Progenitor cell of endocrine pancreas (in vitro differentiated cells): Measurements from ENCODE around the gene NOC2L. TPM values are rescaled to one million over a fixed set of nuclear protein-coding genes. Genes with fewer than 3 reads are reported as not detected.

ENCODE experiments used
- DNase-seq: peaks from one replicate; pipeline ENCODE4 v3.0.0; 2021; ENCODE audit warnings: low spot score; ENCODE audit not compliant: unreplicated experiment
- H3K27ac Mint-ChIP-seq: 2 replicates; pipeline ENCODE4 v1.8.0; 2021; ENCODE audit warnings: mild to moderate bottlenecking, moderate library complexity, mixed read lengths
- H3K27me3 Mint-ChIP-seq: 2 replicates; pipeline ENCODE4 v1.8.0; 2021; ENCODE audit warnings: mixed read lengths
- H3K36me3 Mint-ChIP-seq: 2 replicates; pipeline ENCODE4 v1.8.0; 2022; ENCODE audit warnings: mixed read lengths; ENCODE audit not compliant: insufficient read depth
- H3K4me1 Mint-ChIP-seq: 2 replicates; pipeline ENCODE4 v1.8.0; 2021; ENCODE audit warnings: low read depth, mixed read lengths
- H3K4me3 Mint-ChIP-seq: 2 replicates; pipeline ENCODE4 v1.8.0; 2021; ENCODE audit warnings: low read depth, mild to moderate bottlenecking, moderate library complexity, mixed read lengths
- H3K9me3 Mint-ChIP-seq: 2 replicates; pipeline ENCODE4 v1.8.0; 2021; ENCODE audit warnings: low read depth, mixed read lengths
- CTCF ChIP-seq: fragments of 200-600 bp; sonication (generic); IDR thresholded peaks from one replicate; pipeline ENCODE4 v1.5.0; 2021; ENCODE audit warnings: antibody characterized with exemption, mild to moderate bottlenecking; ENCODE audit not compliant: unreplicated experiment
- total RNA-seq: library from RNA; stranded (reverse); gene quantifications from 2 replicates; pipeline ENCODE4 v1.2.1, GENCODE V29; 2021

The NOC2L gene
- total RNA-seq, 1 donor from 2014 or later = 78.2 TPM

GRCh38 chr1:998995-999724, 40.1 kb upstream of the NOC2L start:
- Mint-ChIP-seq H3K4me3 (peak overlapping the region; percentile 67), H3K9me3 (no peaks in the 10 kb centered on the region), H3K36me3 (no peaks in the 10 kb centered on the region), H3K27me3 (peaks cover 15% of the 10 kb centered on the region), H3K4me1 (peaks cover 4% of the 10 kb centered on the region), H3K27ac (peak overlapping the region; percentile 62)
- TF ChIP-seq CTCF = no peak
- DNase-seq = peak; percentile 39

GRCh38 chr1:998745-998994, 39.6 kb upstream of the NOC2L start:
- Mint-ChIP-seq H3K4me1 (peaks cover 4% of the 10 kb centered on the region), H3K4me3 (peak overlapping the region; percentile 66), H3K36me3 (no peaks in the 10 kb centered on the region), H3K9me3 (no peaks in the 10 kb centered on the region), H3K27me3 (peaks cover 15% of the 10 kb centered on the region), H3K27ac (no peak overlapping the region)
- no peak for TF ChIP-seq CTCF
- no peak for DNase-seq

GRCh38 chr1:997993-998744, 39.1 kb upstream of the NOC2L start:
- peaks cover 15% of the 10 kb centered on the region for H3K27me3 Mint-ChIP-seq
- peak overlapping the region; percentile 24 for H3K27ac Mint-ChIP-seq
- peaks cover 4% of the 10 kb centered on the region for H3K4me1 Mint-ChIP-seq
- no peaks in the 10 kb centered on the region for H3K36me3 Mint-ChIP-seq
- TF ChIP-seq CTCF = no peak
- peak; percentile 44 for DNase-seq
- no peaks in the 10 kb centered on the region for H3K9me3 Mint-ChIP-seq
- H3K4me3 Mint-ChIP-seq = peak overlapping the region; percentile 66

GRCh38 chr1:997713-997992, 38.6 kb upstream of the NOC2L start:
- Mint-ChIP-seq H3K4me3 (peak overlapping the region; percentile 14), H3K4me1 (peaks cover 4% of the 10 kb centered on the region), H3K36me3 (peaks cover under 1% of the 10 kb centered on the region), H3K9me3 (peaks cover 2% of the 10 kb centered on the region), H3K27me3 (peaks cover 16% of the 10 kb centered on the region), H3K27ac (no peak overlapping the region)
- TF ChIP-seq CTCF = no peak
- DNase-seq = no peak

- no peak for TF ChIP-seq CTCF
- Mint-ChIP-seq H3K9me3 (peaks cover 5% of the 10 kb centered on the region), H3K4me1 (peaks cover 4% of the 10 kb centered on the region), H3K27me3 (peaks cover 19% of the 10 kb centered on the region), H3K4me3 (peak overlapping the region; percentile 60), H3K27ac (no peak overlapping the region), H3K36me3 (peaks cover 4% of the 10 kb centered on the region)
- peak; percentile 9 for DNase-seq
Observed at GRCh38 chr1:996851-997712, 38.0 kb upstream of the NOC2L start.
